Stimulated activated CD4-positive, alpha-beta T cell treated with anti-CD3 and anti-CD28 coated beads, Interleukin-2, amount 100 ng/mL, for 24 hours (primary cell): ENCODE measurements around the gene RBFOX2.
"Not testable (repeated sequence)": the region's sequence is repeated elsewhere in the genome, so short reads cannot be mapped to it uniquely, and the experiment has no call there.

Experiments
- DNase-seq, 2 donors: peaks; one replicate each; pipeline ENCODE4 v3.0.0-alpha.2; 2020

Gene RBFOX2

GRCh38 chr22:35811670-35812069 is 217.0 kb downstream of the RBFOX2 start:
- DNase-seq = no peak

GRCh38 chr22:35809816-35810215 is 218.8 kb downstream of the RBFOX2 start:
- no peak for DNase-seq

- no peak for DNase-seq
These were observed 220.2 kb downstream of the RBFOX2 start for GRCh38 chr22:35808377-35808776.

- DNase-seq = not testable (repeated sequence)
These were observed 222.0 kb downstream of the RBFOX2 start for GRCh38 chr22:35806668-35807067.

- no peak for DNase-seq
These were observed 223.2 kb downstream of the RBFOX2 start for GRCh38 chr22:35805466-35805865.

GRCh38 chr22:35804421-35804820 is 224.2 kb downstream of the RBFOX2 start:
- DNase-seq = no peak

- no peak for DNase-seq
These were observed 225.7 kb downstream of the RBFOX2 start for GRCh38 chr22:35802885-35803284.

- not testable (repeated sequence) for DNase-seq
These were observed 227.3 kb downstream of the RBFOX2 start for GRCh38 chr22:35801301-35801700.

- DNase-seq = no peak
These were observed 229.5 kb downstream of the RBFOX2 start for GRCh38 chr22:35799150-35799549.

GRCh38 chr22:35797411-35797810 is 231.2 kb downstream of the RBFOX2 start:
- no peak for DNase-seq

GRCh38 chr22:35795476-35795875 is 233.1 kb downstream of the RBFOX2 start:
- no peak for DNase-seq

- no peak for DNase-seq
These were observed 236.1 kb downstream of the RBFOX2 start for GRCh38 chr22:35792506-35792905.

- DNase-seq = not testable (repeated sequence)
These were observed 236.8 kb downstream of the RBFOX2 start for GRCh38 chr22:35791788-35792187.

- no peak for DNase-seq
These were observed 243.3 kb downstream of the RBFOX2 start for GRCh38 chr22:35785181-35785923.

GRCh38 chr22:35784633-35785032 is 244.0 kb downstream of the RBFOX2 start:
- no peak for DNase-seq

GRCh38 chr22:35783943-35784614 is 244.5 kb downstream of the RBFOX2 start:
- DNase-seq = no peak

- DNase-seq = no peak
These were observed 246.1 kb downstream of the RBFOX2 start for GRCh38 chr22:35782504-35782903.

- DNase-seq = no peak
These were observed 246.7 kb downstream of the RBFOX2 start for GRCh38 chr22:35781898-35782297.

- DNase-seq = no peak
These were observed 251.2 kb downstream of the RBFOX2 start for GRCh38 chr22:35777335-35777975.

GRCh38 chr22:35775339-35775738 is 253.3 kb downstream of the RBFOX2 start:
- DNase-seq = no peak

- DNase-seq = no peak
These were observed 258.6 kb downstream of the RBFOX2 start for GRCh38 chr22:35769974-35770373.

- DNase-seq = no peak
These were observed 261.7 kb downstream of the RBFOX2 start for GRCh38 chr22:35766654-35767580.

GRCh38 chr22:35761037-35761436 is 267.6 kb downstream of the RBFOX2 start:
- no peak for DNase-seq
